H1 (cell line): ENCODE measurements around the gene ALLC. TPM values are rescaled to one million over a fixed set of nuclear protein-coding genes. Genes with fewer than 3 reads are reported as not detected.

Source experiments
- KDM4A ChIP-seq: IDR thresholded peaks from one replicate; pipeline ENCODE4 v1.7.1; 2012; ENCODE audit warnings: low read depth, mild to moderate bottlenecking, moderate library complexity, low read length, inconsistent platforms; ENCODE audit not compliant: severe bottlenecking
- NRF1 ChIP-seq: IDR thresholded peaks from 2 replicates; pipeline ENCODE4 v1.6.1; 2011; ENCODE audit warnings: mild to moderate bottlenecking, low read depth, low read length, improper control_type of control experiment
- POU5F1 ChIP-seq: IDR thresholded peaks from 2 replicates; pipeline ENCODE4 v1.6.1; 2011; ENCODE audit warnings: low read depth, mild to moderate bottlenecking, low read length, moderate library complexity
- polyA plus RNA-seq, 7 experiments: library from polyadenylated mRNA; depleted of rRNA in 3 of 7; stranded (reverse) in 5 of 7; unstranded in 2 of 7; fragments of >200 nt in 5 of 7; fragments of 200-250 nt in 2 of 7; gene quantifications; 1 replicate in 5 of 7; 2 replicates in 1 of 7; 4 replicates in 1 of 7; pipeline versions ENCODE4 v1.2.1 to v1.2.3, GENCODE V29; 2011 to 2013; ENCODE audit warnings: missing spikeins in 2 of 7, mixed read lengths in 2 of 7
- total RNA-seq: library from RNA; stranded (reverse); fragmentation: NEBNext Ultra II Directional; extraction: Animal tissue kit (Norgen Biotek cat#: 25700); gene quantifications from 2 replicates; pipeline ENCODE4 v1.2.1, GENCODE V29; 2021

The ALLC gene
- total and polyA plus RNA-seq, 2 of the 8 experiments (the other 6 are each of a cell fraction or from before 2014, with no cell fraction given) = not detected

DNA sequence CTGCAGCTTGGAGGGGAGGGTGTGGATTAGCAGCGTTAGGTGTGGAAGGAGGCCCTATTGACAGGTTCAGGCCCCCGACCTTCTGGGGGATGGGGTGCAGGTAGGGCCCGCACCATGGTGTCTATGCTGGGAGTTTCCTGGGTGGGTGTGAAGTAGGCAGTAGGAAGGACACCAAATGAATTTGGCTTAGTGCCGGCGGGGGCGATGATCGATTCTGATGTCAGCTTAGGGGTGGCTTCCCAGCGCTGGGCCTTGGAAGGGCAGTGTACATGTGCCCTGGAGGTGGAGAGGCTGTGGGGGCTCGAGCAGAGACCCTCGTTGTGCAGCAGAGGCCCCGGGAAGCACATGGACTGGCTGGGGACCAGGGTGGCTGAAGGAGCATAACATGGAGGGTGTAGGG, 67.0 kb downstream of the ALLC start (continued):
- TF ChIP-seq KDM4A (no peak), NRF1 (no peak), POU5F1 (no peak)
